H1 (cell line): ENCODE results near the gene GREB1L. TPM values are rescaled to one million over a fixed set of nuclear protein-coding genes. Genes with fewer than 3 reads are reported as not detected.

Experiments used
- CTCF ChIA-PET: fragments of 300-600 bp; sonication (Branson Sonifier 250); formaldehyde crosslinking; loops from one replicate; lab custom pipeline; 2021; ENCODE audit not compliant: partially characterized antibody; lab: Charles Lee
- POLR2A ChIA-PET: fragments of 300-600 bp; sonication (Branson Sonifier 250); formaldehyde crosslinking; loops from one replicate; lab custom pipeline; 2021; ENCODE audit warnings: inconsistent platforms; ENCODE audit not compliant: partially characterized antibody; lab: Charles Lee
- DNase-seq, 2 experiments: peaks; one replicate each; pipeline versions ENCODE4 v3.0.0 to v3.0.0-alpha.2; 2010 to 2022; ENCODE audit warnings: low spot score in 2 of 2, low read depth in 1 of 2, mixed read lengths in 1 of 2
- FAIRE-seq: peaks from 2 replicates; lab custom pipeline; 2011; peaks lifted over from hg19 to GRCh38; lab: Jason Lieb, UNC
- H2AFZ ChIP-seq: 2 replicates; pipeline ENCODE4 v1.8.1; 2012; ENCODE audit warnings: low read length, inconsistent platforms
- H2AK5ac ChIP-seq: 2 replicates; pipeline ENCODE4 v1.6.1; 2013; ENCODE audit warnings: low read depth, low read length
- H2BK120ac ChIP-seq: replicated peaks from 2 replicates; pipeline ENCODE3; 2013; ENCODE audit warnings: low read depth, low read length, inconsistent platforms
- H2BK12ac ChIP-seq: 2 replicates; pipeline ENCODE4 v1.6.1; 2013; ENCODE audit warnings: low read depth, low read length
- H2BK15ac ChIP-seq: 2 replicates; pipeline ENCODE4 v1.6.1; 2013; ENCODE audit warnings: low read length
- H2BK20ac ChIP-seq: 2 replicates; pipeline ENCODE4 v1.6.1; 2013; ENCODE audit warnings: low read length
- H2BK5ac ChIP-seq: 2 replicates; pipeline ENCODE4 v1.6.1; 2013; ENCODE audit warnings: low read depth, low read length
- H3K14ac ChIP-seq: 2 replicates; pipeline ENCODE4 v1.6.1; 2013; ENCODE audit warnings: inconsistent platforms; ENCODE audit not compliant: insufficient read length
- H3K18ac ChIP-seq: 2 replicates; pipeline ENCODE4 v1.6.1; 2013; ENCODE audit warnings: low read length; ENCODE audit errors: extremely low read depth
- H3K23ac ChIP-seq: 2 replicates; pipeline ENCODE4 v1.6.1; 2013; ENCODE audit warnings: inconsistent platforms; ENCODE audit not compliant: insufficient read length
- H3K23me2 ChIP-seq: 2 replicates; pipeline ENCODE4 v1.6.1; 2013; ENCODE audit warnings: low read depth, low read length
- H3K27ac ChIP-seq: 2 replicates; pipeline ENCODE4 v1.6.1; 2011; ENCODE audit warnings: low read depth, low read length, inconsistent platforms
- H3K27me3 ChIP-seq, 4 experiments: replicated peaks in 1 of 4; 1 replicate in 1 of 4; 2 replicates in 3 of 4; pipeline versions ENCODE4 v1.6.1 to v1.8.1; 2011 to 2013; ENCODE audit warnings: low read length in 3 of 4, mild to moderate bottlenecking in 3 of 4, inconsistent platforms in 2 of 4, mixed read lengths in 2 of 4, moderate library complexity in 1 of 4; ENCODE audit not compliant: control insufficient read depth in 3 of 4, insufficient read depth in 3 of 4; ENCODE audit errors: extremely low read depth in 1 of 4
- H3K36me3 ChIP-seq, 4 experiments: 2 replicates each; pipeline versions ENCODE4 v1.6.1 to v1.8.1; 2011 to 2013; ENCODE audit warnings: mild to moderate bottlenecking in 4 of 4, low read length in 3 of 4, moderate library complexity in 2 of 4, control low read depth in 1 of 4, inconsistent platforms in 1 of 4; ENCODE audit not compliant: insufficient read depth in 4 of 4, control insufficient read depth in 2 of 4
- H3K4ac ChIP-seq: replicated peaks from 2 replicates; pipeline ENCODE3; 2013; ENCODE audit warnings: low read length, low read depth, mixed read lengths, inconsistent platforms; ENCODE audit not compliant: insufficient read length
- H3K4me1 ChIP-seq, 4 experiments: replicated peaks in 1 of 4; 1 replicate in 1 of 4; 2 replicates in 3 of 4; pipeline versions ENCODE4 v1.6.1 to v1.8.1; 2011 to 2013; ENCODE audit warnings: low read length in 3 of 4, inconsistent platforms in 2 of 4, mixed read lengths in 1 of 4; ENCODE audit not compliant: insufficient read depth in 4 of 4, control insufficient read depth in 3 of 4
- H3K4me2 ChIP-seq, 2 experiments: 2 replicates each; pipeline versions ENCODE4 v1.6.1 to v1.8.1; 2011 to 2013; ENCODE audit warnings: low read depth in 2 of 2, low read length in 2 of 2, control low read depth in 1 of 2, inconsistent platforms in 1 of 2, mild to moderate bottlenecking in 1 of 2; ENCODE audit not compliant: insufficient read depth in 1 of 2
- H3K4me3 ChIP-seq, 4 experiments: fragments of 200-600, 300-600 bp in 1 of 4; sonication (generic), shearing (Covaris generic), sonication (Bioruptor Twin) in 1 of 4; 2 replicates each; pipeline versions ENCODE4 v1.5.1 to v1.8.1; 2011 to 2016; ENCODE audit warnings: low read length in 4 of 4, low read depth in 3 of 4, control low read depth in 2 of 4, inconsistent platforms in 2 of 4, mild to moderate bottlenecking in 2 of 4, mixed read lengths in 1 of 4, moderate library complexity in 1 of 4; ENCODE audit not compliant: insufficient read depth in 2 of 4; ENCODE audit errors: extremely low read depth in 1 of 4
- H3K56ac ChIP-seq: replicated peaks from 2 replicates; pipeline ENCODE3; 2013; ENCODE audit warnings: low read depth, mild to moderate bottlenecking, mixed read lengths, low read length, inconsistent platforms; ENCODE audit not compliant: insufficient read length
- H3K79me1 ChIP-seq: 2 replicates; pipeline ENCODE4 v1.6.1; 2013; ENCODE audit warnings: low read depth, low read length, control low read depth
- H3K79me2 ChIP-seq, 2 experiments: 2 replicates each; pipeline versions ENCODE4 v1.6.1 to v1.8.1; 2012 to 2013; ENCODE audit warnings: low read length in 2 of 2, mild to moderate bottlenecking in 2 of 2, inconsistent platforms in 1 of 2; ENCODE audit not compliant: insufficient read depth in 2 of 2, control insufficient read depth in 1 of 2
- H3K9ac ChIP-seq, 4 experiments: replicated peaks in 1 of 4; 1 replicate in 1 of 4; 2 replicates in 3 of 4; pipeline versions ENCODE4 v1.6.1 to v1.8.1; 2011 to 2013; ENCODE audit warnings: low read depth in 3 of 4, low read length in 3 of 4, control low read depth in 2 of 4, mild to moderate bottlenecking in 2 of 4, moderate library complexity in 2 of 4, inconsistent platforms in 1 of 4; ENCODE audit errors: extremely low read depth in 1 of 4
- H3K9me3 ChIP-seq, 2 experiments: 2 replicates each; pipeline versions ENCODE4 v1.6.1 to v1.8.1; 2012 to 2013; ENCODE audit warnings: mild to moderate bottlenecking in 2 of 2, moderate library complexity in 2 of 2, control low read depth in 1 of 2, inconsistent platforms in 1 of 2, low read depth in 1 of 2, low read length in 1 of 2, mixed read lengths in 1 of 2; ENCODE audit not compliant: insufficient read depth in 2 of 2
- H4K20me1 ChIP-seq, 2 experiments: replicated peaks in 1 of 2; 2 replicates each; pipeline versions ENCODE3 to v1.8.1; 2011 to 2013; ENCODE audit warnings: inconsistent platforms in 2 of 2, low read length in 2 of 2, mild to moderate bottlenecking in 1 of 2; ENCODE audit not compliant: insufficient read depth in 2 of 2, control insufficient read depth in 1 of 2
- H4K5ac ChIP-seq: 2 replicates; pipeline ENCODE4 v1.6.1; 2013; ENCODE audit warnings: low read length, low read depth, mixed read lengths, inconsistent platforms; ENCODE audit not compliant: insufficient read length
- H4K8ac ChIP-seq: 2 replicates; pipeline ENCODE4 v1.8.0; 2013; ENCODE audit warnings: mild to moderate bottlenecking, moderate library complexity, low read length, inconsistent platforms; ENCODE audit not compliant: insufficient read depth; ENCODE audit errors: extremely low read depth
- H4K91ac ChIP-seq: replicated peaks from 2 replicates; pipeline ENCODE3; 2013; ENCODE audit warnings: low read length, mixed read lengths, inconsistent platforms; ENCODE audit not compliant: insufficient read length
- BCL11A ChIP-seq, 2 experiments: IDR thresholded peaks; one replicate each; pipeline ENCODE4 v1.6.1; 2011; ENCODE audit warnings: low read depth in 2 of 2, low read length in 2 of 2, mild to moderate bottlenecking in 2 of 2
- CEBPB ChIP-seq: IDR thresholded peaks from 2 replicates; pipeline ENCODE4 v1.6.1; 2012; ENCODE audit warnings: low read depth, low read length
- HDAC6 ChIP-seq: IDR thresholded peaks from one replicate; pipeline ENCODE4 v1.7.1; 2012; ENCODE audit warnings: low read depth, mild to moderate bottlenecking, inconsistent platforms, low read length, moderate library complexity
- JUND ChIP-seq: IDR thresholded peaks from 2 replicates; pipeline ENCODE4 v1.6.1; 2011; ENCODE audit warnings: mild to moderate bottlenecking, improper control_type of control experiment, low read length
- KDM5A ChIP-seq: fragments of 200-600 bp; IDR thresholded peaks from 2 replicates; pipeline ENCODE4 v1.7.1; 2012; ENCODE audit warnings: mild to moderate bottlenecking, low read length, inconsistent platforms, mixed read lengths
- SIRT6 ChIP-seq: IDR thresholded peaks from one replicate; pipeline ENCODE4 v1.7.1; 2012; ENCODE audit warnings: low read length, inconsistent platforms
- SP4 ChIP-seq: IDR thresholded peaks from 2 replicates; pipeline ENCODE4 v1.6.1; 2012; ENCODE audit warnings: low read length, inconsistent platforms
- TBP ChIP-seq: IDR thresholded peaks from 2 replicates; pipeline ENCODE4 v1.6.1; 2011; ENCODE audit warnings: low read depth, low read length, improper control_type of control experiment
- WGBS, 2 experiments: shearing (Covaris generic) in 1 of 2; methylation state at CpG; one replicate each; pipeline versions ENCODE4 v1.1.6 to v1.1.7; 2013 to 2015; ENCODE audit warnings: low lambda C conversion rate in 2 of 2, mixed read lengths in 2 of 2, inconsistent platforms in 1 of 2, low coverage in 1 of 2, missing lambda C conversion rate in 1 of 2; ENCODE audit not compliant: insufficient replicate concordance in 2 of 2, insufficient coverage in 1 of 2, insufficient read length in 1 of 2; ENCODE audit errors: extremely low coverage in 1 of 2, missing lambda C conversion rate in 1 of 2; 5-methylcytosine and 5-hydroxymethylcytosine counted together
- polyA plus RNA-seq, 7 experiments: library from polyadenylated mRNA; depleted of rRNA in 3 of 7; stranded (reverse) in 5 of 7; unstranded in 2 of 7; fragments of >200 nt in 5 of 7; fragments of 200-250 nt in 2 of 7; gene quantifications; 1 replicate in 5 of 7; 2 replicates in 1 of 7; 4 replicates in 1 of 7; pipeline versions ENCODE4 v1.2.1 to v1.2.3, GENCODE V29; 2011 to 2013; ENCODE audit warnings: missing spikeins in 2 of 7, mixed read lengths in 2 of 7
- total RNA-seq: library from RNA; stranded (reverse); fragmentation: NEBNext Ultra II Directional; extraction: Animal tissue kit (Norgen Biotek cat#: 25700); gene quantifications from 2 replicates; pipeline ENCODE4 v1.2.1, GENCODE V29; 2021

GREB1L gene
- total and polyA plus RNA-seq, 2 of the 8 experiments (the other 6 are each of a cell fraction or from before 2014, with no cell fraction given): 0.34 to 1.6 TPM

DNA sequence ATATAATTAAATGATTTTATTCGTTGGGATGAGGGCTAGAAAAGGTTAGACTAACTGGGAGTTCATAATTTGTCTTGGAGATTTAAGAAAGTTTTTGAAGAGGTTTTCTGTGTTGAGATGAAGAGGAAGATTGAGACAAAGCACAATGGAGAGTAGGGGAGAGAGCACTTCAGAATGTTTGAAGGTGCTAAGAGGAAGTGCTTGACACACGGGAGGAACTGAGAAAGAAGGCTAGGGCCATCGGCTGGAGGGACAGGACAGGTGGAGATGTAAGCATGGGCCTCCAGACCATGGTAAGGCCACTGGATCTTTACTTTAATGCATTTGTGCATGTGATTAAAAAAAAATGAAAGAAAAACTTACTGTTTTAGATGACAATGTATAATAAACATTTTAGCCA lies 31.5 kb downstream of the GREB1L start:
- Histone ChIP-seq H3K4me2 (no peak overlapping the region), H4K5ac (no peak overlapping the region), H2BK12ac (no peak overlapping the region), H2BK5ac (no peak overlapping the region), H2AK5ac (no peak overlapping the region), H3K9me3 (no peaks in the 10 kb centered on the region), H3K36me3 (no peaks in the 10 kb centered on the region), H3K14ac (no peak overlapping the region), H2BK20ac (no peak overlapping the region)
- DNase-seq: no peak
- TF ChIP-seq BCL11A (IDR thresholded peaks at IDR 0.05; ENCODE audit: low read depth in 2 of 2, low read length in 2 of 2): no peak
- TF ChIP-seq HDAC6: no peak
- TF ChIP-seq TBP: no peak
- TF ChIP-seq SIRT6: no peak
- no peak for TF ChIP-seq CEBPB
- no peak for TF ChIP-seq KDM5A
- no peak for TF ChIP-seq SP4
- TF ChIP-seq JUND: no peak
- TF ChIP-seq, all 59 proteins: peak for 0
- H3K23ac ChIP-seq: no peak overlapping the region
- no peaks in the 10 kb centered on the region for H3K27me3 ChIP-seq
- no peaks in the 10 kb centered on the region for H3K23me2 ChIP-seq
- H3K56ac ChIP-seq: no peak overlapping the region
- H3K79me2 ChIP-seq: no peaks in the 10 kb centered on the region
- CTCF ChIA-PET: interaction anchor here (1.4 kb wide), 1 partner anchor 28 kb away, joined by 3 read pairs; no protein-coding TSS in a partner anchor
- 86% methylated on average over 3 of the region's 3 CpGs; no CpG with 5 or more reads in 1 of the 2 experiments for WGBS, 2 experiments
- no peak overlapping the region for H3K18ac ChIP-seq
- no peak for FAIRE-seq
- no peaks in the 10 kb centered on the region for H3K4me1 ChIP-seq
- H3K9ac ChIP-seq: no peak overlapping the region
- no peak overlapping the region for H2BK15ac ChIP-seq
- no peaks in the 10 kb centered on the region for H4K20me1 ChIP-seq
- H3K79me1 ChIP-seq: no peaks in the 10 kb centered on the region; the same call in 1 of the 2 replicates
- H4K91ac ChIP-seq: no peak overlapping the region
- H2BK120ac ChIP-seq: no peak overlapping the region
- H3K4ac ChIP-seq: no peak overlapping the region
- H4K8ac ChIP-seq: no peak overlapping the region
- H3K27ac ChIP-seq: no peak overlapping the region
- H2AFZ ChIP-seq: no peak overlapping the region
- POLR2A ChIA-PET: no interaction called here
- no peak overlapping the region for H3K4me3 ChIP-seq
